T follicular helper cell (primary cell): ENCODE results near the gene GAK.

Experiments used
- DNase-seq: peaks from one replicate; pipeline ENCODE4 v3.0.0-alpha.2; 2020; ENCODE audit warnings: low read depth

GAK gene

DNA sequence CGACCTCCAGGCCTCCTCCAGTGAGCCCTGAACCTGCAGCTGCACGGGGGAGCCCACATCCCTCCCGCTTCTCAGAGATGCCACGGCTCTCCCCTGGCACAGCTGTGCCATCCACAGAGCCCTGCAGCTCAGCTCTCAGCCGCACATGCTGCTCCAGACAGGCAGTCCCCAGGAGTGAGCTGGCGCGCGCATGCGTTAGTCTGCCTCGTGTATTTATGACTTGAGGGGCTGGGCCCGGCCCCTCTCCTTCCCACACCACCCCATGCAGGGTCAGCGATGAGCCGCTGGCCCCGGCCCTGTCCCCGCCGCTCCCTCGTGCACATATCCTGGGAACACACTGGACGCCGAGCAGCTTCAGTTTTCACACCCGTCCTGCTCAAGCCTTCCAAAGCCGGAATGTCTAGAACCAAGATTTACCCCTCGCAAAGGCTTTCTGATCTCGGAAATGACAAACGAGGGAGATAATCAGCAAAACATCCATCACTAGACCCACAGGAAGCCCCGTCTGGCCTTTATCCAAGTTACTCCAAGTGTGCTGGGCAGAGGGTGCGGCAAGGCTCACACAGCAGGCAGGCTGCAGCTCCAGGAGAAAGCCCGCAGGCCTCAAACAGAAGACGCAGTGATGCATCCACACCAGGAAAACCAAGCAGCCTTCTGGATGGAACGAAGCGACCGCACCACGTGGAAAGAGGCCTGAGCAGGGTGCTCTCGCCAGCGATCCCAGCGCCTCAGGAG lies 24.3 kb downstream of the GAK start:
- DNase-seq: no peak

DNA sequence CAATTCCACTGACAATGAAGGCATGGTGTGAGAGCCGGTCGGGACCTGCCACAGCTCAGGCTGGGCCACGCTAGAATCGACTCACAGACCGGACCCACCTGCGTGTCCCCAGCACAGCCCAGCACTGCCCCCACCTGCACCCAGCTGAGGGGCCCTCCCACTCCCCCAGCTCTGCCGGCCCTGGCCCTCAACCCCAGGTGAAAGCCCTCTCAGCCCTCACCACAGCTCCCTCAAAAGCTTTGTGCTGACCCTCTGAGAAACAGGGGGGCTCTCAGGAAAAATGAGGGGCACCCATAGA lies 25.1 kb downstream of the GAK start:
- no peak for DNase-seq

DNA sequence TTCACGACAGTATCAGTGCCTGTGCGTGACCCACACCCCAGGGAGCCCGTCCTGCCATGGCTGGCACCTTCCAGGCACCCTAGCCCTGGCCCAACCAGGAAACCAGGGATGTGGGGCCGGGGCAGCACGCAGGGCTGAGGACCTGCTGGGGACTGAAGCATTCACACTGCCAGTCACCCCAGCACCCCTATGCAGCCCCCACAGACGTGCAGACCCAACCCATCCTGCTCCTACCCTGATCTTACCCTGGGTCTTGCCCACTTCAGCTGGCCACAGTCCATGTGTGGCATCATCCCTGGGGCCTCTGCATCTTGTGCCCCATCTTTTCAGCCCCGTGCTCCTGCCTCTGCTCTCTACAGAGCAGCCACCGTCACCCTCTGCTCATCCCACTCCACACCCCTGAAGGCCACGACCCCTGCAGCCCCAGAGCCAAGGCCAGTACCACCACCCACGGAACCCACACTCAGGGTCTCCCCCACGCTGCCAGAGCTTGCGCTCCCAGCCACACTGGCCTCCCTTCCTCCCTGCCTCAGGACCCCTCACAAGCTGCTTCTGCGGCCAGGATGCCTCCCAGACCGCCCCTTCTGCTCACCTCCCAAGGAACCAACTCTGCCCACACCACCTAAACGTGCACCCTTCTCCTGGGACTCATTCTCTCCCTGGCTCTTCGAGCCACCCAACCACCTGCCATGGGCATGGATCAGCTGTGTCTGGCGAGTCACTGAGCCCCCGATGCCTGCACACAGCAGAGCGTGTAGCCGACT lies 25.6 kb downstream of the GAK start:
- DNase-seq: no peak

DNA sequence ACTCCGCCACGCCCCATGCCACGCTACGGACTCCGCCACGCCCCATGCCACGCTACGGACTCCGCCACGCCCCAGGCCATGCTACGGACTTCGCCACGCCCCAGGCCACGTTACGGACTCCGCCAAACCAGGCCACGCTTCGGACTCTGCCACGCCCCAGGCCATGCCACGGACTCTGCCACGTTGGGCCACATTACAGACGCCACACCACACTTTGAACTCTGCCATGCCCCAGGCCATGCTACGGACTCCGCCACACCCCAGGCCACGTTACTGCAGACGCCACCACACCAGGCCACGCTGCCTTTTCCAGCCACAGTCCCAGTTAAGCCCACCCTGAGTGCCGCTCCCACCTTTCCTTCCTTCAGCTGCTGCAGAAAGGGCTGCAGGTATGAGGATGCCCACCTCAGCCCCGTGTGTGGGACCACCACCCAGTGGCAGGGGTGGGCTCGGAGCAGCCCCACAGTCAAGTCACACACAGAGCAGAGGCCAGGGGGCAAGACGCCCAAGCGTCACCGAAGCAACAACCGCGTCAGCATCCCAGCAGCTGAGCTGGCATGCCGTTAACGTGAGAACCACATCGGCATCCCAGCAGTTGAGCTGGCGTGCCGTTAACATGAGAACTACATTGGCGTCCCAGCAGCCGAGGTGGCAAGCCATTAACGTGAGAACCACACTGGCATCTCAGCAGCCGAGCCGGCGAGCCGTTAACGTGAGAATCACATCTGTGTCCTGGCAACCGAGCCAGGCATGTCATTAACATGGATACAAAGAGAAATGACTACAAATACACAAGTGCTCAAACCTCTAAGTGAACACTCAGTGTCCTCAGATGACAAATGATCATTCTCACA lies 26.4 kb downstream of the GAK start:
- no peak for DNase-seq

DNA sequence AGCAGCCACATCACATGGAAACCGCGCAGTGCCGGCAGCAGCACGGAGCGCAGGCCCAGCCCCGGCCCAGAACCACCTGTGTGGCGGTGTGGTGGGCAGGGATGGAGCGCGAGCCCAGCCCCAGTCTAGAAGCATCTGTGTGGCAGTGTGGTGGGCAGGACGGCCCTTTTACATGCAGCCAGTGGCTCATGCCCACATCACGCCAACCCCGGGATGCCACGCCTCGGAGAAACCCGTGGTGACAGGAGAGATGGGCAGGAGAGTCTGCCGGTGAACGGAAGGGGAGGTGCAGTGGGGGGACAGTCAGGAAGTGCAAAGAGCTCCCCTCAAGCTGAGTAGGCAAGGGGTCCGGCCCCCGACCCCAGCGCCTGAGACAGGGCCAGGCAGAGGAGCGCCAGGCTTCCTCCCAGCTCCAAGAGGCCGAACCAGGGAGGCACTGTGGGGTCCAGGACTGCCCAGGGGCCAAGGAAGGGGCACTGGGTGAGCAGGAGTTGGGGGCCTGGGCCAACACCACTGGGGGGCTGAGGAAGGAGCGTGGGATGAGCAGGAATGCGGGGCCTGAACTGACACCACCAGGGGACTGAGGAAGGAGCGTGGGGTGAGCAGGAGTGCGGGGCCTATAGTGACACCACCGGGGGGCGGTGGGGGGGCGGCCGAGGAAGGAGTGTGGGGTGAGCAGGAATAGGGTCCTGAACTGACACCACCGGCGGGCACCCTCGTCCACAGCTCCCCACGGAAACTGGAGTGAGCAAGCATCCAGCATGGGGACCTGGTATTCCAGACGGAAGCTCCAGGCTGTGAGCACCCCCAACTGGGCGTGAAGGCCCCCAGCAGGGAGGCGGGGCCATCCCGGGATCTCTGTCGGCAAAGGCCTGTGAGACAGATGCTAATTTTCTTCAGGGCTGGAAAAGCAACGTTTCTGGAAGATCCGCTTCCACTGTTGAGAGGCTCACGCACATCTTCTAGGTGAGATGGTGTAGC lies 28.8 kb downstream of the GAK start:
- DNase-seq: no peak

DNA sequence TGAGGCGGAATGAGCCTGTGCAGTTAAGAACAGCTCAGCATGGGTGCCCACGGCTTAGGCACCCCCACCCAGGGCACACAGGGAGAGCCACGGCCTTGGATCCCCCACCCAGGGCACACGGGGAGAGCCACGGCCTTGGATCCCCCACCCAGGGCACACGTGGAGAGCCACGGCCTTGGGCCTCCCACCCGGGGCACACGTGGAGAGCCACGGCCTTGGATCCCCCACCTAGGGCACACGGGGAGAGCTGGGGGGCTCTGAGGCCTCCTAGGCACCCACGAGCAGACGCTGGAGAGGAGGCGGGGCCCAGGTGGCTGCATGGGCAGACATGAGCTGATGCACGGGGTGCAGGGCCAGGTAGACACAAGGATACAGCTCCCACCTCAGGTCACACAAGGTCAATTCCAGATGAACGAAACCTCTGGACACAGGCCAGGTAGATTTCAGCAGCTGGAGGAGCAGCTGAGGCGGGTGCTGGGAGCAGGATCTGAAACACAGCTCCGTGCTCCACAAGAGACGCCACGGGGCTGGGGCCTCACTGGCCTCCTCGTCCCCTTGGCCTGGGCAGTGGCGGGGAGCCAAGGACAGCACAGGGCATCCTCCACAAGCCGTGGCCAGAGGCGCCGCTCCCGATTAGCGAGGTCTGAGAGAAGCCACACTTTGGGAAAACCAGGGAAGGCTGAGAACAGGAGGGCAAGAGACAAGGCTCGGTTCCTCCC lies 30.8 kb downstream of the GAK start:
- DNase-seq: no peak

DNA sequence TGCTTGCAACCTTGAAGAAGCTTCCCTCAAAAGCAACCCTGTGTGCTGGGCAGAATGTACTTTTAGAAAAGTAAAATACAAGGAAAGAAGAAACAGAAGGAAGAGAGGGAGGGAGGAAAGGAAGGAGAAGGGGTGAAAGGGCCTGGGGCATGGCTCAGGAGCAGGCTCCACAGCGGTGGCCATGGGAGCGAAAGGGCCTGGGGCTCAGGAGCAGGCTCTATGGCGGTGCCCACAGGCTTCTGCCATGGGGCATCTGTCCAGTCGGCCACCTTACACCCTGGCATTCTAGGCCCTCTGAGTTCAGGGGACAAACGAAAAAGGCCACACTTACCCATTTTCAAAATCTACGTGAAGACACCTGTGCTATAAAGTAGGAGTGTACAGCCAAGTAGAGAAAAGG lies 31.4 kb downstream of the GAK start:
- DNase-seq: no peak

DNA sequence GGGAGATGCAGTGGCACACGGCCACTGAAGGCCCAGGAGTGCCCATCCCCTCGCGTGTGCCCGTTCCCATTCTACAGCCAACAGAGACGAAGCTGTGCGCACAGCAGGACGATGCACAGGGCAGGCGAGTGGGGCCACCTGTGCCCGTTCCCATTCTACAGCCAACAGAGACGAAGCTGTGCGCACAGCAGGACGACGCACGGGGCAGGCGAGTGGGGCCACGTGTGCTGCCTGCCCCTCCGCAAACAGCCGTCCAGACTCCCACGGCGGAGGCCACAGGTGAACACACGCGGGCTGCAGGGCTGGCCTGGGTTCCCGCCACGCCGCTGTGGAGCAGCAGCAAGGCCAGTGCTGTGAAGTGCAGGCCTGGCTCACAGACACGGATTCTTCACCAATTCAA lies 32.0 kb downstream of the GAK start:
- no peak for DNase-seq

DNA sequence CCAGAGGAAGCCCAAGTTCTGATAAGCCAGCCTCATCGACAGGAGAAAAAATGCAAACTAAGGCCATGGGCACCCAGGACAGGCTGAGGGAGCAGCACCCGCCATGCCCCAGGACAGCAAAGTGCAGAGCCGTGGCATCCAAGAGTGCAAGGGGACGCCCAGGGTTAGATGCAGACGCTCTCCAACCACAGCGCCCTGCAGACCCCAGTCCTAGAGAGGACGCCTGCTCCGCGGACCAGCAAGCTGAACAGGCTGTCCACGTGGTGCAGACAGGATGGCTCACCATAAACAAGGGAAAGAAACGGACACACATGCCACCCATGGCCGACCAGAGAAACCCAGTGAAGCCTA lies 32.6 kb downstream of the GAK start:
- DNase-seq: no peak

DNA sequence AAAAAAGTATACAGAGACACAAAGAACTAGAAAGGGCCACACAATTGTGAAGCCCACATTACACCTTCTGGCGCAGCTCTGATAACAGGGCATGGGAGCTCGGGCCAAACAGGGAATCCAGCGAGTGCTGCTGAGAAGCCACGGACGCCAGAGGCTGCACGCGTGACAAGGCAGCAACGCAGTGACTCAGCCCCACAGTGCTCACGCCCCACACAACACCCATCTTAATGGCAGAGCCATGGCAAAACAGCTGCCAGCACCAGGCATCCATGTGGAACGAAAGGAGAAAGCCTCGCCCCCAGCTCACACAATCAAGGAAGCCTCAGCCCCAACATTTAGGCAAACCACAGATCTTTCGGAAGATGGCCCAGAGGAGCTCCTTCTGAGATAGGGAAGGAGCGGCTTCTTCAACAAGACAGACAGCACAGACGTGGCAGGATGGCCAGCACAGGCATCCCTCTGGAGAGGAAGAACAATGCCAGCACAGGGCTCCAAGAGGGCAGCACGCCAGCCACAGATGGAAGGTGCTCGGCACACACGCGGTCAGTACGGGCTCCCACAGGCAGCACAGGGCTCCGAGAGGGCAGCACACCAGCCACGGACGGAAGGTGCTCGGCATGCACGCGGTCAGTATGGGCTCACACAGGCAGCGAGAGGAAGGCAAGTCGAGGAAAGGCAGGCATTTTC lies 33.1 kb downstream of the GAK start:
- no peak for DNase-seq

DNA sequence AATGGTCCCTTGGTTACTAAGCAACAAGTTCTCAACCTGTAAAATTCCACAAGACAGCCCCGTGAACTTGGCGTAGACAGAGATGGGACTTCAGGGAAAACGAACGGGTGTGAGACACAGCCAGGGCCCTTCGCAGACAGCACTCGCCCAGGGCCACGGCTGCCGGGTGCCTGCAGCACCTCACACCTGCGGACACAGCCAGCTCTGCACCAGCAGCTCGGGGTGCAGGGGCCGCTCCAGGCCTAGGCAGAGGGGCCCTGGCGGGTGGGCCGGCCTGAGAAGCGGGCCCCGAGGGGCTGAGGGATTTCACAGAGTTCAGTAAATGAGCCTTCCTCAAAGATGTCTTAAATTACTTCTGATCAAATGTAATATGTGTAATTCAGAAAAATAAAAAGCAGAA lies 34.0 kb downstream of the GAK start:
- no peak for DNase-seq

DNA sequence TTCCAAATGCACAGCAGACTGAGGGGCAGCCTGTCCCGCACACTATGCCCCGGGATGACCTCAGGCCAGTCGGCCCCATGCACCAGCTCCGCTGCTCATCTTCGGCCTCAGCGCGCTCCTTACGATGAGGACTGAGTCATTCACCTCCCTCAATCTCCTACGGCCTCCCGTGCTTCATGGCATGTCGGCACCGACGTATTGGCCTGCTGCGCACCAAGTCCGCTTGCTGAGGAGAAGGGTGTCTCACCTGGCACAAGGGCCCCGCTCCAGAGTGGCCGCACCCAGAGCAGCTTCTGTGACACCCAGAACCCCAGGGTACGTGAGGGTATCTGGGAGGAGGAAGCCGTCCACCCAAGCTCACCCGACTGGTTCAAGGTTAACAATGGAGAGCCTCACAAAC lies 35.5 kb downstream of the GAK start:
- no peak for DNase-seq

DNA sequence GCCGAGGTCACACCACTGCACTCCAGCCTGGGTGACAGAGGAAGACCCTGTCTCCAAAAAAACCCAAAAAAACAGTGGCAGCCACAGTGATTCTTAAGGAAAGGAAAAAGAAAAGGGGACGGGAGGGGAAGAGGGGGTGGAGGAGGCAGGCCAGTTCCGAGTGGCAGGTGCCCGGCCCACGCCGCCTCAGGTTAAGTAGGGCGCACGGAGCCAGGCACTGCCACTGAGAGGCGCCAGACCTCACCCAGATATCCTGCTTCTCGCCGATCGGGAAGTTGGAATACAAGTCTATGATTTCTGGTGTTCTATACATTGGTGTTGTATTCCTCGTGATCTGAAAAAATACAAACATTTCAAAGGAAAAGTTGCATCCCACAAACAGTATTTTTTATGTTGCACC lies 35.9 kb downstream of the GAK start:
- DNase-seq: no peak

DNA sequence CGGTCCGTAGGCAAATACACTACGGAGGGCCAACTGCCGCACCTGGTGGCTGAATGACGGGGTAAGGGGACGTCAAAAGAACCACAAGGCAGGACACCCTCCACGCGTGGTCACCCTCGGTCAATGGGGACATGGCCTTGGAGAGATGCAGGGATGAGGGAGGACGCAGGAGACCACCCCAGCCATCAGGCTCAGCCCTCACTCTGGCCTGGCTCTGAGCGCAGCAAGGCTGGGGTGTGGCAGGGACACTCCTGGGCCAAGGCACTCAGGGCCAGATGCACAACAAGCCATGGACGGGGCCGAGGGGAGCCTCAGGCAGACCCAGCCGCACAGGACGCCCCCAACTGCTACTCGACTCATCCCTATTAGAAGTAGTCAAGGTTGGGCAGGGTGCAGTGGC lies 36.5 kb downstream of the GAK start:
- DNase-seq: no peak

DNA sequence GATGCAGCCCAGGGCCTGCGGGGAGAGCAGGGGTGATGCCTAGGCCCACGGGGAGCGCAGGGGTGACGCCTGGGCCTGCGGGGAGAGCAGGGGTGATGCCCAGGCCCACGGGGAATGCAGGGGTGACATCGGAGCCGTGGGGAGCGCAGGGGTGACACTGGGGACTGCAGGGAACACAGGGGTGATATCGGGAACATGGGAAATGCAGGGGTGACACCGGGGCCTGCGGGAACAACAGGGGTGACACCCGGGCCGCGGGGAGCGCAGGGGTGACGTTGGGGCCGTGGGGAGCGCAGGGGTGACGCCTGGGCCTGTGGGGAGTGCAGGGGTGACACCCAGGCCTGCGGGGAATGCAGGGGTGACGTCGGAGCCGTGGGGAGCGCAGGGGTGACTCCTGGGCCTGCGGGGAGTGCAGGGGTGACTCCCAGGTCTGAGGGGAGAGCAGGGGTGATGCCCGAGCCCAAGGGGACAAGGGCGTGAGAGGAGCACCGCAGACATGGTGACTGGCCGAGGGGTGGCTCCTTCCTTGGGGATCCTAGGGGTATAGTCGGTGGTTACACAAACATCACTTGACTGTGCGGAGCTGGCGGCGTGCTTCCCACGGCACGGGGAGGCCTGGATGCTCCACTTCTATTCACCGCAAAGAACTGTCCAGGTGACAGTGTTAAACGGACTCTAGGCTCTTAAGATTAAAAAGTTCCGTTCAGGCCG lies 38.0 kb downstream of the GAK start:
- no peak for DNase-seq

DNA sequence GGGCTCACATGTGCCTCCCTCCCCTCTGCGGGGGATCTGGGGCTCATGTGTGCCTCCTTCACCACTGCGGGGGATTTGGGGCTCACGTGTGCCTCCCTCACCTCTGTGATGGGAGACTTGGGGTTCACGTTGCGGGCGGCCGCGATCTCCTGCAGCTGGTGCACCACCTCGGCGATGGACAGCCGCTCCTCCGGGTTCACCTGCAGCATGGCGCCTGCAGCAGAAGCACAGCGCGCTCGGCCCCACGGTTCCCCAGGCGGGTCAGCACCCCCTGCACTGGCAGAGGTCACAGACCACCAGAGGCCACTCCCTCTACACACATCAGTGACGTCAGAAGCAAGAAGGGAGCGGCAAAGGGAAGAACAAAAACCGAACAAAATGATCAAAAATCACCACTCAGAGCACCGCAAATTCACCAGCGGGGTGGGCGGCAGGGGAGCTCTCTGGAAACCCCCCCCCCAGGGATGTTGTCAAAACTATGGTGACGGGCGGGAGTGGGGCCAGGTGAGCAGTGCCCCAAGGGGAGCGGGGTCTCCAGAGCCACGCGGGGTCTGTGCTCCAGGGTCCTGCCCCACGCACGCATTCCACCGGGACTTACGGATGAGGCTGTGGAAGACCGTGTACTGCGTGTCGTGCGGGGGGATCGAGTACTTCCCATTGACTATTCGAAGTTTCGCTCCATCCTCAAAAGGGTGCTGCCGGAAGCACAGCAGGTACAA lies 38.7 kb downstream of the GAK start:
- no peak for DNase-seq

DNA sequence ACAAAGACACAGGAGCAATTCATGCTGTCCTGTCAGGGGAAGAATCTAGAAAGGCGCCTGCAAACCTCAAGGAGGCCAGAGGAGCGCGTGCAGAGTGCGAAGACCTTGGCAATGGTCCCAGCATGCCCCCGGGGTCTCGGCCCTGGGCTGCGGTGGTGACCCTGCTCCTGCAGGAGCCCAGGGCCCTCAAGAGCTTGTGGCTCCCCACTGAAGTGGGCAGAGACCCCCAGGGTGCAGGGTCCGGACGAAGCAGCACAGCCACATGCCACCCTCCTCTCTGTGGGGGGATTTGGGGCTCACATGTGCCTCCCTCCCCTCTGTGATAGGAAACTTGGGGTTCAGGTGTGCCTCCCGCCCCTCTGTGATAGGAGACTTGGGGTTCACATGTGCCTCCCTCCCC lies 39.3 kb downstream of the GAK start:
- no peak for DNase-seq

DNA sequence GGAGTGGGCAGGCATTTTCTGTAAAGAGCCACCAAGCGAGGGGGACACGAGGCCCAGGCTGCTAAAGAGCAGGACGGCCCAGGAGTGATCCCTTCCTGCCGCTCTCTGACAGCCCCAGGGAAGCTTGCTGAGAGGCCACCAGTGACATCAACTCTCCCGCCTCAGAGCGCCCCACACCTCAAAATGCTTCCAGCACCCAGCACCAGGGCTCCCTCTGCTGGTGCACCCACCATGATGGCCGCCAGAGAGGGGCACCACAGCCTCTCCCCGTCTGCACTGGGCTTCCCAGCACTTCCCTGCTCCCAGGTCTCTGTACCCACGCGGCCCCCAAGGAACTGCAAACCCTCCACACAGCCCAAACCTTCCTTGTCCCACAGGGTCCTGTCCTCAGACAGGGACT lies 40.4 kb downstream of the GAK start:
- DNase-seq: no peak

DNA sequence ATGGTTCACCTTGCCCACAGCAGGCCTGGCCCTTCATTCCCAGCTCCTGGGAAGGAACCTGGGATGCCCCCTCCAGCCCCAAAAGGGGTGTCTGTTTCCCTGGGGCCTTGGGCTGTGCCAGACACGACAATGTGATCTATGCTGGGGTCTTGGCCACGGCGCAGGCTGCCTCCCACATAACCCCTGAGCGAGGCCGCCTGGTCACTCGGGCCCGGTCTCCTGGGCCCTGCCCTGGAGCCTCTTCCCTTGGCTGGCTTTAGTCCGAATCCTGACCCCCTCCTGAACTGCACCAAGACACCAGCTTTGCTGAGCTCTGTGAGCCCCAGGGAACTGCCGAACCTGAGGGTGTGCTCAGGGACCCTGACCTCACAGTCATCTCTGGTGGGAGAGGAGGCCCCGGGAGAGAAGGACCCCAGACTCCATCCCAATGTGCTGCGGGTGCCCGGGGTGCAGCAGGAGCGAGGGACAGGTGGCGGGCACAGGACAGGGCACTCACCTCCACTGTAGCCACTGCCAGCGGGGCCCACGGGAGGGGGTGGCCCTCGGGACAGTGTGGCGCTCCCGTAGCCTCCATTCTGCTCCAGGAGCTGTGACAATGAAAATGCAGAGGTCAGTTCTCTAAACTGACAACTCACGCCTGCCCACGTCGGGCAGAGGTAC lies 42.0 kb downstream of the GAK start:
- no peak for DNase-seq
